Fibroblast of skin of left biceps (primary cell): ENCODE measurements around the gene NCBP3.
"Not testable (repeated sequence)": the region's sequence is repeated elsewhere in the genome, so short reads cannot be mapped to it uniquely, and the experiment has no call there.

Experiments used
- DNase-seq, 2 experiments: peaks; one replicate each; pipeline ENCODE4 v3.0.0-alpha.2; 2013; ENCODE audit warnings: low read depth in 2 of 2

The NCBP3 gene

DNA sequence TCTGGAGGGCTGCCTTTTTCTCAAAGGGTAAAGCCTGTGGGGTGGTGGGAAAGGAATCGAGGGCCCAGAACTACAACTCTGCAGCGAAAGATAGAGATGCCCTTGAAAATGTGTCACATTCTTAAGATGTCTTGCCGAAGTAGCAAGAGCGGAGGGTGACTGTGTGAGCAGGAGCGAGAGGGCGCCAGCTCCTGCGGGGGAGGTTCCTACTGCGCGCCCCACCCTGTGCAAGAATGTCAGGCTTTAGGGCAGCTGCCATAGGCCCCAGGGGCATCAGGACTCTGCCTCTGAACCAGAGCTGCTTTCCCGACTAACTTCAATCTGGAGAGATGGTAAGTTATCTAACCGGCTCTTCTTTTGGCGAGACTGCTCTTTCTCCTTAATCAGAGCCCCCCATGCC is 33.3 kb downstream of the NCBP3 start:
- DNase-seq, result no peak

DNA sequence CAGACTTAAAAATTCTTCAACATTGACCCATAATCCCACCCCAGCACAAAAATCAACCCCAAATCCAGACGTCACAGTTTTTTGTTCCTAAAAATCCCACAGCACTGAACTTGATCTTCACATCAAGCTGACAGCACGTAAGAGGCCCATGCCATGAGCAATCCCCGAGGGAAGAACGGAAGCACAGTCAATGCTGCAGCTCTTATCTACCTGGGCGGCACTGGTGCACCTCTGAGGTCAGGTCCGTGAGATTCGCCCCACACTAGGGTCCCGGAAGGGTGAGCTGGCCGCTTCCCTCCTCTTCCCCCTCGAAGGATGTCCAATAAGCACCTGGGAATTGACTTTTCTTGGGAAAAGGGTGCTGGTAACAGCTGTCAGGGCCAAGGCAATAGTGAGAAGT is 33.8 kb downstream of the NCBP3 start:
- no peak for DNase-seq

DNA sequence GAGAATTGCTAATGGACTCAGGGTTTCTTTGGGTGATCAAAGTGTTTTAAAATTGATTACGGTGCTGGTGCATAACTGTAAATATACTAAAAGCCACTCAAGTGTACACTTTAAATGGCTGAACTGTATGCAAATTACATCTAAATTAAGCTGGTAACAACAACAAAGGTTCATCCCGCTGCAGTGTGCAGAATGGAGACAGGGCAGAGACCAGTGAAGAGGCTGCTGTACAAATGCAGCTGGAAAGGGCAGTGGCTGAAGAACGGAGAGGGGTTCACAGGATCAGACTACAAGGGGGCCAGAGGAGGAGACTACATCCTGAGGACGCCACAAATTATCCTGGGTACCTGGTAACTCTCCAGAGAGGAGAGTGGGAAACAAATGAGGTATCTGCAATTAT is 36.0 kb downstream of the NCBP3 start:
- DNase-seq, result no peak

DNA sequence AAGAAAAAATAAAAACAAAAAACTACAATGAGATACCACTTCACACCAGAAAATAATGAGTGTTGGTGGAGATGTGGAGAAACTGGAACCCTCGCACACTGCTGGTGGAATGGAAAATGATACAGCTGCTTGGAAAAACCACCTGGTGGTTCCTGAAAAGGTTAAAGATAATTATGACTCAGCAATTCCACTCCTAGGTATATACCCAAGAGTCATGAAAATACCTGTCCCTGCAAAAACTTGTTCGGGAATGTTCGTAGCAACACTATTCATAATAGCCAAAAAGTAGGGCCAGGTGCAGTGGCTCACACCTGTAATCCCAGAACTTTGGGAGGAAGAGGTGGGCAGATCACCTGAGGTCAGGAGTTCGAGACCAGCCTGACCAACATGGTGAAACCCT is 36.9 kb downstream of the NCBP3 start:
- DNase-seq, result no peak

DNA sequence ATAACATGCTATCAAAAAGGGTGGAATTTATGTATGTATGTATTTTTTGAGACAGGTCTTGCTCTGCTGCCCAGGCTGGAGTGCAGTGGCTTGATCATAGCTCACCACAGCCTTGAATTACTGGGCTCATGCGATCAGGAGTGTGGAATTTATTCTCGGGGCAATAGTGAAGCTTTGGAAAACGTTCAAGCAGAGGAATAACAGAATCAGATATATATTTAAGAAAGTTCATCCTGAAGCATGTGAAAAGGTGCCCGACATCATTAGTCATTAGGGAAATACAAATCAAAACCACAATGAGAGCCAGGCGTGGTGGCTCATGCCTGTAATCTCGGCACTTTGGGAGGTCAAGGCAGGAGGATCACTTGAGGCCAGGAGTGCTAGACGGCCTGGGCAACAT is 37.3 kb downstream of the NCBP3 start:
- DNase-seq, result no peak

DNA sequence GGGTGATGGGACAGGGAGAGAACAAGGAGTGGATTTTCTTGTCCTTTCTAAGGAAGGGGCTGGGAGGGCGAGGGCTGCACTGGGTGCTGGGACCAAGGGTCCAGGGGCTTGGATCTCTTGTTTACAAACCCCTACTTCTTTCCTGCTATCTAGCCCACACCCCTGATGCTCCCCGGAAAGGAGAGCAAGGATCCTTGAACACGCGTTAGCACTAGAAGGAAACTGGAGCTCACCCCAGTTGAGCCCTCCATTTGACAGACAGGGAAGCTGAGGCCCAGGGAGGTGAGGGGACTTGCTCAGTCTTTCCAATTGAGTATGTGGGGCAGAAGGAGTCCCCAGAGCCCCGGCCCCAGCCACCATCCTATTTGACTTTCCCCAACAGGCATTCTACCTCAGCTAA is 40.5 kb downstream of the NCBP3 start:
- no peak for DNase-seq

DNA sequence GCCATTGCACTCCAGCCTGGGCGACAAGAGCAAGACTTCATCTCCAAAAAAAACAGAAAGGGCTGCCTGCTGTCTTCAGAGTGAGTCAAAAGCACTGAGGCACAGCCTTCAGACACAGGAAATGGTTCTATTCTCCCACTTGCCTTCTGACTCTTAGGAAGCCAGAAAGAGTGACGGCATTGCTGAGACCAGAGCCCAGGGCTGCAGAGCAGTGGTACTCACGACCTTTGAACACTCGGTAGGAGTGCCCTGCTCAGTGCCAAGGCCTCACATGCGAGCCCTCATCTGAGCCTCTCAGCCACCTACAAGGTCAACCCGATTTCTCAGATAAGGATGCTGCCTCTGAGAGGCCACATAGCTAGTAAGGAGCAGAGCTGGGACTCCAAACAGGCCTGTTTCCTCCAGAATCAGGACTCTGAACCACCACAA is 41.5 kb downstream of the NCBP3 start:
- no peak for DNase-seq

DNA sequence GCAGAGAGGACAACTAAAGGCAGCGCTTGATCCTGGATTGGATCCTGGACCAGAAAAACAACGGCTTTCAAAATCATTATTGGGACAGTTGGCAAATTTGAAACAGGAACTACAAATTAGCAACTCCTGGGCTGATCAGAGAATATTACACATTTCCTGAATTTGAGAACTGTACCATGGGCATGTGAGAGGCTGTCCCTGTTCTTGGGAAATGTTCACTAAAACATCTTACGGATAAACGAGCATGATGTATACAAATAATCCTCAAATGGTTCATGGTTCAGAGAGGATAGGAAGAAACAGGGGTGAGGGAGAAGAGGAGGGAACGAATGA is 42.8 kb downstream of the NCBP3 start:
- no peak for DNase-seq

DNA sequence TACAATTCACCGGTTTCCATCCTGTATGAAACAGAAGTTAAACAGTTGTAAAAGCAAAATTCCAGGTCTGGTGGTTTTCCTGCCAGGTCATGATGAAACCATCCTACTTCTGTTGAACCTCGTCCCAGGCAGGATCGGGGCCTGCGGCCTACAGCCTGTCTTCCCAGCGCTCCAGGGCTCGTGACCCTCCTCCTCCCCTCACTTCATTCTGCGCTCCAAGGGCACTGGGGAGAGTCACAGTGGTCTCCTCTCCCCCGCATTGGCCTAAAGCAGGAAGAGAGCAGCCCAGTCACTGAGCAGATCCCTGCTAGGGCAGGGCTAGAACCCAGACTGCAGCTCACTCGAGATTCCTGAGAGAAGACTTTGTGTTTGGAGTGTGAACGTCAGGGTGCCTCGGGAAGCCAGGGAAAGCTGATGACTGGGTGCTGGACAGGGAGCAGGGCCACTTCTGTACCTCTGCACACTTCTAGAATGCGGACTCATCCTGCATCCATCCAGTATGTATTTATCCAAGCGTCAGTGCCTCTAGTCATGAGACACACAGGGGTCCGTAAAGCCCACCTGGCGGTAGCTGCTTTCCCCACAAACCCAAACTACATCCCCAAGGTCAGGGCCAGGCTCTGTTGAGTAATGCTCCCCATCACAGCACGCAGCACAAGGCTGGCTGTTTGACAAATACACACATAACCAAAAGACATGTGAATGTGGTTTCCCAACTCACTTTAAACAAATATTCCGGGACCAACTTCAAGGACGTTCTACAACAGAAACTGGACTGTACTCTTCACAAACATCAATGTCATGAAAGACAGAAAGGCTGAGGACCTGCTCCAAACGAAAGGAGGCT is 43.4 kb downstream of the NCBP3 start:
- DNase-seq, result peak; percentile 40 to 45

DNA sequence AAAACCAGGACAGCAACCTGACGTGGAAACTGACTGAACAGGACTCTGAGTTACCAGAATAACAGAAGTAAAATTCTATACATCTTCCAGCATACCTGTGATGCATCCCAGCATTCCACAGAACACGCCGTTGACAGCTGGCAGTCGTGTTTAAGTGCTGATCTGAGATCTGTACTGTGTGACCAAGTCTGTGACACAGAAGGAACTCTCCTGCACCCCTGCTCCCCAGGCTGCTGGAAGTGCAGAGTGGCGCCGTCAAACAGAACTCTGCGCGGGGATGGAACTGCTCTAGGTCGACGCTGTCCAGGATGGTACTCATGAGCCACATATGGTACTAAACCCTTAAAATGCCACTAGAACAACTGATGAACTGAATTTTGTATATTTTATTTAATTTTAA is 44.3 kb downstream of the NCBP3 start:
- no peak for DNase-seq

DNA sequence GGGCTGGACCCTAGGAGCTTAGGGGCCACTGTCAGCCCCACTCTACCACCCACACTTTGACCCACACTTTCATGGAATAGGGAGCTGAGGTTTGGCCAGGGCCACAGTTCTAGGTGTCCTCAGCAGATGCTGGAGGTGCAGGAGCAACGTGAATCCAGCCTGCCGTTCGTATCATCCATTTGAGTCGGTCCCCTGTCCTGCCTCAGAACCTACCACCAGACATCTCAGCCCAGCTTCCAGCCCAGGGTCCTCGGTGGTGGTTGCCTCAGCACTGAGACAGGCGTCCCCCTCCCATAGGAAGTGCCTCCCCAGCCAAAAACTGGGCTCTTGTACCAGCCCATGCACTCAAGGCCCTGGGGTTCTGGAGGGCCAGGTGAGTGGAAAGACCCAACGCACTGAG is 44.7 kb downstream of the NCBP3 start:
- no peak for DNase-seq

DNA sequence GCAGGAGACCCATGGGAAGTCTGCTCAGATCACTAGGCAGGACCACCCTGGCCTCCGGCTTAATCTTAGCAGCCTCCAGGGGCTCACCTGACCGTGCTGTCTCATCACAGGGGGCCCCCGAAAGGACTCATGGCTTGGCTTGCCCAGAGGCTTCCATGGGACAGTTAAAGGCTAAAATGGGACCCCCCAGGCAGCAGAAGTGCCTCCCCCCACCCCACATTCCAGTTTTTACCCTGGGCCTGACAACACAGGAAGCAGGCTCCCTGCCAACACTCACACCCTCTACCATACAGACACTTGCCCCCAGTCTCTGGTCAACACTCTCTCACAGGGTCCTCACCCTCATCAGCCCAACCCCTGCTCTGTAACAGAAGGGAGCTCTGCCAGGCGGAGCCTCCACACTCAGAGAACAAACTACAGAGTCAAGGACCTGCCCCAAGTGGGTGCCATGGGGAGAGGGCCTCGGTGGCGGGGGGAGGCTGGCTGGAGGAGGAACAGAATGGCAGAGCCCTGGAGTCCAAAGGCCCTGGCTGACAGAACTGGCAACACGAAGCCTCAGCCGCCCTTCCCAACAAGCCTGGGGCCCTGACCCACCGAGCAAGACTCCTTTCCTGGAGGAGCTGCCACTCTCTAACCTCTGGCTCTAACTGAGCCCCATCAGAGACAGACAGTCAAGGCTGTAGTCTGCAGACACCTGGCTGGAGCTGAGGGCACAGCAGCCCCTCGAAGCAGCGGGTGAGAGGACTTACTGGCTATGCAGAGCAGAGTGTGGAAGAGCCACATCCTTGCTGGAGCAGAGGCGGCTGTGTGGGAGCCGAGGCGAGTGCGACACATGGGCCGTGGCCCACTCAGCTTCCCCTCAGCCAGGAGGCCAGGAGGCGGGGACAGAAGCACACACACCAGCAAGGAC is 45.4 kb downstream of the NCBP3 start, which contains the start of gene ITGAE:
ITGAE (minus strand) TSS at position 827 of the 910 bp plus-strand sequence; CDS start at position 783, 44 bp downstream.
- DNase-seq, result no peak

DNA sequence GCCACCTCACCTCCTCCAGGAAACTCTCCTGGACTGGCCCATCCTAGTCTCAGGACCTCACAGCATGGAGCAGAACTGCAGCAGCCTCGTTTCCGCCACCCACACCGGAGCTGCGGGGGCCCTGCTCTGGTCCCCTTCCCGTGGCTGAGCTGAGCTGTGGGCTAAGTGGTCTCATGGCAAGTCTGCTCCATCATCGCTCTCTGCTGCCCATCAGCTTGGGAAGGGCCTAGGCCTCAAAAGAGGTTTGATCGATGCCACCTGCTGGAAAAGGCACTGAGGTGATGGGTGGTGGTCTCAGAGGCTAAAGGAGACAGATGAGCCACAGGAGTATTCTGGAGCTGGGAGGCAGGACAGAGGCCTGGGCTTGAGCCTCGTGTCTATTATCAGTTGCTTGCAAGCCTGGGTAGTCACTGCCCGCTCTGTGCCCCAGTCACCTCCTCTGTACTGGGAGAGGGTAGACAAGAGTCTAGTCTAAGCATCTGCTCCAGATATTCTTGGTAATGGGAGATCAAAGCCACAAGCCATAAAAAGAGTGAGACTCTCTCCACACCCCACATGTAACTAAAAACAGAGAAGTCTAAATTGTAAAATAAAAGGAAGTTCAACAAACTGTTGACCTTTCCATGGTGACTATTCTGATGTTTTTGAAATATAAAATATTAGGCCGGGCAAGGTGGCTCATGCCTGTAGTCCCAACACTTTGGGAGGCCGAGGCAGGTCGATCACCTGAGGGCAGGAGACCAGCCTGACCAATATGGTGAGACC is 46.7 kb downstream of the NCBP3 start:
- DNase-seq, result no peak

DNA sequence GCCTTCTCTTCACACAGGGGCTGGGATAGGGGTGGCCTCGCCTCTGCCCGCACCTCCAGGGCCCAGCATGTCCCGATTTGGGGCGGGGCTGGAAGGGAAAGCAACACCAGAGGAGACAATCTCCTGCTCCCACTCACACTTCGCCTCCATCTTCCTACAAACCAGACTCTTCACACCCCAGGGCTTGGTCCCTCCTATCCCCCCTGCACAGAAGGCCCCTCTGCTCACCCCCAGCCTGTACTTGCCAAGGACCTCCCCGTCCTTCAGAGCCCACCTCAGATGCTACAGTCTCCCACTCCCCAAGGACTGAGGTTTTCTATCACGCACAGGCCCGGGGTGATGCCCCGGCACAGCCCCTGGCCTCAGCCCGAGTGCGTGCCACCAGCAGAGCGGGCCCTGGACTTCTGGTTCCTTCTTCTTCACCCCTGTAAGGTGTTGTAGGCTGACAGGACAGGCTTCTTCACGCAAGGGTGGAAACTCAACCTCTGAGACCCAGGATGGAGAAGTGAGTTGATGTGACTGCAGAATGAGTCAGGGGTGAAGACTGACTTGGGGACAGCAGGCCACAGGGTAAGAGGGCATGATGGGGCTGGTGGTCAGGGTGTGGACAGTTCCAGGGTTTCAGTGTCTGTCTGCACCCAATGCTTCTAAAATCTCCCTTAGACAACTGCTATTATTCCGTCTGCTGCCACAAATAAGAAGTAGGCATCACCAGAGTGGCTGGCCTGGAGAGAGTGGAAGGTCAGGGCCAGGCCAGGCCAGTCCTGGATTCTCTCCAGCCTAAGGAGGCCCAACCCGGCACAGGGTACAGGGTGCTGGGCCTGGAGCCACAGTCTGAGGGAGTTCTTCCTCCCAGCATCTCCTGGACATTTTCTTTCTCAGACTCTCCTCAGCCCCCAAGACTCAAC is 47.5 kb downstream of the NCBP3 start:
- DNase-seq, result no peak

DNA sequence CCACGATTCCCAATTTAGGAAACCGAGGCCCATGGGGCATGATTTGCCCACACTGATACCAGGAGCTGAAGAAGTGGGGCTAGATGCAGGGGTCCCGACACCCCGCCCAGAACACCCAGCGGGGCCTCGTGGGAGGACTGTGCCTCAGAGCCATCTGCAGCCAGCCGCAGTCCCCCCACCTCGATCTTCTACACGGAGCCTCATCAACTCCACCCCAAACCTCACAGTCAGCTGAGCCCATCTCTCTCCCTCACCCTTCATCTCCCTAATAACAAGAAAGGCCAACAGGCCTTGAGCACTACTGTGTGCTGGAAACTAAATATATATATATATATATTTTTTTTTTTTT is 49.2 kb downstream of the NCBP3 start:
- no peak for DNase-seq

DNA sequence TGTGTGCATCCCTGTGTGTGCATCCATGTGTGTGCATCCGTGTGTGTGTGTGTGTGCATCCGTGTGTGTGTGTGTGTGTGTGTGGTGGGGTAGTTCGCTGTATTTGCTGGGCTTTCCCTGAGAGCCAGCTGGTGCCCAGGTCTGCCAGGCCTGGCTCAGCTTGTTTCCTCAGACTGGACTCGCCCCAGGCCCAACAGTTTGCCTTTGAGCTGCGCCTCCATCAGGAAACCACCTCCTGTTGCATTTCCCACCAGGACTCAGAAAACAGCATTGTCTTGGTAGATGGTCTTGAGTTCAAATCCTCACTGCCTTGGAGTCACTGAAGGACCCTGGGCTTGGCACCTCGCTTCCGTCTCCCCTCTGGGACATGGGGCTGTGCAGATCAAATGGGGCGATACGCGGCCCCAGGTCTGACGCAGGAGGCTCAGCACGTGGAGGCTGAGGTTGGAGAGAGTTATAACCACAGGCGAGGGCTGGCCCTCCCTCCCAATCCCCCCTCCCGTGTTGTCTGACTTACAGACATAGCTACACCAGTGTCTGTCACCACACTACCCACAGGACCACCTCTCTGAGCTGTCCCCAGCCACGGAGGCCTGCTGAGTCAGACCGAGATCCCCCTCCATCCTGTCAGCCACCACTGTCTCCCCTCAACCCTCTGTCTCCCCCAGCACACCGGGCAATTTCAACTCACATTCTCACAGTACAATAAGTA is 49.8 kb downstream of the NCBP3 start:
- DNase-seq, result no peak

DNA sequence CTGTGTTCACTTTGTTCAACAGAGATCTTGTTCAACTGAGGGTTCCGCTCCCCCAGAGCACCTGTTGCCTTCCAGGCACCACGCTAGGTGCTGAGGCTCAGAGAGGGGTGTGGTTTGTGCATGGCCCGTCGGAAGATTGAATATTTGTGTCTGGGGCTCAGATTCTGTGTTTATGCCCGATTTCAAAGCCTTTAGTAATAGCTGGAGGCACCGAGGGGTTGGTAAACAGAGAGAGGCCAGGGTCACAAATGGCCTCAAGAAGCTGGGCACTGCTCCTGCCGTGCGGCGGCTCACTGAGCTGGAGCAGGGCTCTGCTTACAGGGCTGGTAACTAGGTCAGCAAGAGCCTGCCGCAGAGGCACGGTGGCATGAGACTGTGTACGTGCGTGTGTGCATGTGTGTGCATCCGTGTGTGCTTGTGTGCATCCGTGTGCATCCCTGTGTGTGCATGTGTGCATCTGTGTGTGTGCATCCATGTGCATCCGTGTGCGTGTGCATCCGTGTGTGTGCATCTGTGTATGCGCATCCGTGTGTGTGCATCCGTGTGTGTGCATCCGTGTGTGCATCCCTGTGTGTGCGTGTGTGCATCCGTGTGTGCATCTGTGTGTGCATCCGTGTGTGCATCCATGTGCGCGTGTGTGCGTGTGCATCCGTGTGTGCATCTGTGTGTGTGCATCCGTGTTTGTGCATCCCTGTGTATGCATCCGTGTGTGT is 50.5 kb downstream of the NCBP3 start:
- no peak for DNase-seq

DNA sequence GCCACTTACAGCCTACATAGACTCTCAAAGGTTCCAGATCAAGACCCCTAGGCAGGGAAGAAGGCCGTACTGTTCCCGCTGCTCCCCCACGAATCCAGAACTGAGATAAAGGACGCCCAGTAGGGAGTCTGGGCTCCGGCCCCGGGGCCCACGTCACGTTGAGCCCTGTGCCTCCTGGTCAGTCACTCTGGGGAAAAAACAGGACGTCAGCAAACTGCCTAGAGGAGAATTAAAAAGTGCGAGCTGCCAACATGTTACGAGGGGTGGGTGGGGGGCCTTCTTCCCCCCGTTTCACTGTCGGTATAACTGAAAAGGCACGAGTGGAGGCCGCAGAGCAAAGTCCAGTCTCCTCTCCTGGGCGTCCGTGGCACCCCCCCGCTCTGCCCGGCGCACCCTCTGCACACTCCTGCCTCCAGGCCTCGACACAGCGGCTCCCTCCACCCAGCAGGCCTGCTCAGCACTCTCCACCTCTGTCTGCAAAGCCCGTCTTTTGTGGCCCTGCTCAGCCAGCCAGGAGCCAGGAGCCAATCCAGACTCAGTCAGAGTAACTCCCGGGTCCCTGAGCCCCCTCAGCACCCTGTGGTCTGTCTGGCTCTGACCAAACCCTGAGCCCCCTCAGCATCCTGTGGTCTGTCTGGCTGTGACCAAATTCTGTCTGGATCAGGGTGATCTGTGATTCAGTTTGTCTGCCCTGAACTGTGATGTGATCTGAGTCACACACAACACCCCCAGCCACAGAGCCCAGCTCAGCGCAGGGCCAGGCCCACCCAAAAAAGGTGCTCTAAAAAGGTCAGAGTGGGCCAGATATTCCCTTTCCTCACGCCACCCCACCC is 51.3 kb downstream of the NCBP3 start:
- no peak for DNase-seq

DNA sequence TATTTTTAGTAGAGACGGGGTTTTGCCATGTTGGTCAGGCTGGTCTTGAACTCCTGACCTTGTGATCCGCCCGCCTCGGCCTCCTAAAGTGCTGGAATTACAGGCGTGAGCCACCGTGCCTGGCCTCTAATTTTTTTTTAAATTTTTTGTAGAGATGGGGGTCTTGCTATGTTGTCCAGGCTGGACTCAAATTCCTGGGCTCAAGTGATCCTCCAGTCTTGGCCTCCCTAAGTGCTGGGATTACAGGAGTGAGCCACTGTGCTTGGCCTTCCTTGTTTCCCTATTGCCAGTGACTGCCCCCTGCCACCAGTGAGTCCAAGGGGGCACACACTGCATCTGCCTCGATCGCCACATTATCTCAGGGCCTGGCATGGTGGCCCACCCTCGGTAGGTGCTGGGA is 51.9 kb downstream of the NCBP3 start:
- not testable (repeated sequence) for DNase-seq
